ENCODE data around the gene GLUD2. TPM values are rescaled to one million over a fixed set of nuclear protein-coding genes. Genes with fewer than 3 reads are reported as not detected.

The GLUD2 gene
- total and polyA plus RNA-seq, 2 of the 8 experiments (the other 6 are each of a cell fraction or from before 2014, with no cell fraction given) = 0.14 to 0.26 TPM

GRCh38 chrX:121062289-121062688 lies 14.9 kb downstream of the GLUD2 start:
- Histone ChIP-seq H3K23me2 (ENCODE audit: low read depth, low read length) (no peaks in the 10 kb centered on the region), H3K9me3 (ENCODE audit: insufficient read depth in 2 of 2, low read depth in 1 of 2, low read length in 1 of 2) (peaks cover 0 to 10% of the 10 kb centered on the region in 2 experiments; a peak in 2 of 4 replicates), H3K4me3 (ENCODE audit: extremely low read depth in 1 of 4, insufficient read depth in 2 of 4, low read depth in 3 of 4, low read length in 4 of 4) (no peak overlapping the region), H3K4me1 (replicated peaks in 1 of 4; ENCODE audit: control insufficient read depth in 3 of 4, insufficient read depth in 4 of 4, low read length in 3 of 4) (no peaks in the 10 kb centered on the region), H3K18ac (ENCODE audit: extremely low read depth, low read length) (no peak overlapping the region), H3K79me1 (ENCODE audit: low read depth, low read length) (no peaks in the 10 kb centered on the region), H2BK5ac (ENCODE audit: low read depth, low read length) (no peak overlapping the region), H2BK20ac (ENCODE audit: low read length) (no peak overlapping the region), H4K5ac (ENCODE audit: insufficient read length, low read depth, low read length) (no peak overlapping the region), H3K23ac (ENCODE audit: insufficient read length) (no peak overlapping the region), H2BK120ac (replicated peaks; ENCODE audit: low read depth, low read length) (no peak overlapping the region), H4K91ac (replicated peaks; ENCODE audit: insufficient read length, low read length) (no peak overlapping the region), H3K36me3 (ENCODE audit: control insufficient read depth in 2 of 4, insufficient read depth in 4 of 4, low read length in 3 of 4) (no peaks in the 10 kb centered on the region), H3K79me2 (ENCODE audit: control insufficient read depth in 1 of 2, insufficient read depth in 2 of 2, low read length in 2 of 2) (no peaks in the 10 kb centered on the region), H3K56ac (replicated peaks; ENCODE audit: insufficient read length, low read depth, low read length) (no peak overlapping the region), H3K27ac (ENCODE audit: low read depth, low read length) (no peak overlapping the region), H3K14ac (ENCODE audit: insufficient read length) (no peak overlapping the region), H4K20me1 (replicated peaks in 1 of 2; ENCODE audit: control insufficient read depth in 1 of 2, insufficient read depth in 2 of 2, low read length in 2 of 2) (no peaks in the 10 kb centered on the region), H4K8ac (ENCODE audit: extremely low read depth, insufficient read depth, low read length) (no peak overlapping the region), H3K4ac (replicated peaks; ENCODE audit: insufficient read length, low read depth, low read length) (no peak overlapping the region), H3K9ac (replicated peaks in 1 of 4; ENCODE audit: extremely low read depth in 1 of 4, low read depth in 3 of 4, low read length in 3 of 4) (no peak overlapping the region), H2AFZ (ENCODE audit: low read length) (no peak overlapping the region), H2BK15ac (ENCODE audit: low read length) (no peak overlapping the region), H2BK12ac (ENCODE audit: low read depth, low read length) (no peak overlapping the region), H3K4me2 (ENCODE audit: insufficient read depth in 1 of 2, low read depth in 2 of 2, low read length in 2 of 2) (no peak overlapping the region), H2AK5ac (ENCODE audit: low read depth, low read length) (no peak overlapping the region), H3K27me3 (replicated peaks in 1 of 4; ENCODE audit: control insufficient read depth in 3 of 4, extremely low read depth in 1 of 4, insufficient read depth in 3 of 4, low read length in 3 of 4) (no peaks in the 10 kb centered on the region)
- WGBS, 2 experiments (ENCODE audit: extremely low coverage in 1 of 2, insufficient coverage in 1 of 2, insufficient read length in 1 of 2, insufficient replicate concordance in 2 of 2, low coverage in 1 of 2, low lambda C conversion rate in 2 of 2, missing lambda C conversion rate in 1 of 2) = 93% methylated on average over 3 of the region's 3 CpGs; no CpG with 5 or more reads in 1 of the 2 experiments
- TF ChIP-seq EGR1 (IDR thresholded peaks at IDR 0.05; ENCODE audit: borderline replicate concordance, low read depth, low read length) (no peak), ATF2 (IDR thresholded peaks at IDR 0.05; ENCODE audit: low read length) (no peak), POLR2A (IDR thresholded peaks at IDR 0.05; ENCODE audit: control extremely low read depth in 1 of 2, low read depth in 2 of 2, low read length in 2 of 2) (no peak), POLR2AphosphoS5 (IDR thresholded peaks at IDR 0.05; ENCODE audit: low read depth, low read length) (no peak), KDM5A (IDR thresholded peaks at IDR 0.05; ENCODE audit: low read length) (no peak)
- FAIRE-seq (no peak), DNase-seq (ENCODE audit: low read depth in 1 of 2, low spot score in 2 of 2) (no peak)
- ChIA-PET CTCF (ENCODE audit: partially characterized antibody) (no interaction called here), POLR2A (ENCODE audit: partially characterized antibody) (no interaction called here)

Data from H1 (cell line).